ENCODE measurements around the gene CEACAM1. TPM values are rescaled to one million over a fixed set of nuclear protein-coding genes. Genes with fewer than 3 reads are reported as not detected.
A peak's percentile ranks its signal among the peaks of the same experiment; 100 is the strongest.
"Not testable (repeated sequence)": the region's sequence is repeated elsewhere in the genome, so short reads cannot be mapped to it uniquely, and the experiment has no call there.

Gene CEACAM1
- polyA plus RNA-seq, 6 donors from 2014 or later: 2.8 to 4.3 (median 3.4) TPM; not detected in 1

- H3K4me1 Mint-ChIP-seq: peaks cover 6 to 21% (median 14%) of the 10 kb centered on the region in 3 donors
- H3K36me3 Mint-ChIP-seq: peaks cover 7 to 16% of the 10 kb centered on the region in 2 donors
- DNase-seq (no peak), ATAC-seq (ENCODE audit: low read depth in 2 of 2) (no peak)
- no peaks in the 10 kb centered on the region for H3K27me3 Mint-ChIP-seq
- H3K4me3 Mint-ChIP-seq: no peak overlapping the region
- no peak overlapping the region for H3K27ac Mint-ChIP-seq
- H3K9me3 Mint-ChIP-seq: no peaks in the 10 kb centered on the region
These were observed 11.5 kb downstream of the CEACAM1 start for GRCh38 chr19:42516771-42517170.

GRCh38 chr19:42515241-42515832, 12.9 kb downstream of the CEACAM1 start:
- Mint-ChIP-seq H3K4me1 (peaks cover 6 to 14% (median 11%) of the 10 kb centered on the region in 3 donors), H3K4me3 (no peak overlapping the region), H3K27me3 (no peaks in the 10 kb centered on the region), H3K9me3 (no peaks in the 10 kb centered on the region), H3K36me3 (peaks cover 5 to 18% of the 10 kb centered on the region in 2 donors), H3K27ac (no peak overlapping the region)
- no peak for ATAC-seq (ENCODE audit: low read depth in 2 of 2)
- no peak for DNase-seq

GRCh38 chr19:42514449-42514848, 13.8 kb downstream of the CEACAM1 start:
- Mint-ChIP-seq H3K4me3 (no peak overlapping the region), H3K27ac (no peak overlapping the region), H3K9me3 (no peaks in the 10 kb centered on the region), H3K27me3 (no peaks in the 10 kb centered on the region), H3K4me1 (peaks cover 6 to 14% (median 11%) of the 10 kb centered on the region in 3 donors), H3K36me3 (peaks cover 5 to 18% of the 10 kb centered on the region in 2 donors)
- ATAC-seq (ENCODE audit: low read depth in 2 of 2): no peak
- no peak for DNase-seq

- no peaks in the 10 kb centered on the region for H3K27me3 Mint-ChIP-seq
- H3K27ac Mint-ChIP-seq: peak overlapping the region in 1 of 6 donors; percentile 47
- H3K36me3 Mint-ChIP-seq: peaks cover 5 to 18% of the 10 kb centered on the region in 2 donors
- H3K9me3 Mint-ChIP-seq: no peaks in the 10 kb centered on the region
- DNase-seq (no peak), ATAC-seq (ENCODE audit: low read depth in 2 of 2) (no peak)
- peak overlapping the region in 1 of 8 donors; percentile 29 for H3K4me3 Mint-ChIP-seq
- H3K4me1 Mint-ChIP-seq: peaks cover 17 to 25% (median 19%) of the 10 kb centered on the region in 3 donors
These were observed 15.5 kb downstream of the CEACAM1 start for GRCh38 chr19:42512743-42513304.

- no peak overlapping the region for H3K4me3 Mint-ChIP-seq
- no peak for DNase-seq
- no peaks in the 10 kb centered on the region for H3K27me3 Mint-ChIP-seq
- H3K9me3 Mint-ChIP-seq: no peaks in the 10 kb centered on the region
- peaks cover 5 to 18% of the 10 kb centered on the region in 2 donors for H3K36me3 Mint-ChIP-seq
- ATAC-seq (ENCODE audit: low read depth in 2 of 2): no peak
- peaks cover 17 to 25% (median 19%) of the 10 kb centered on the region in 3 donors for H3K4me1 Mint-ChIP-seq
- no peak overlapping the region for H3K27ac Mint-ChIP-seq
These were observed 16.1 kb downstream of the CEACAM1 start for GRCh38 chr19:42512130-42512636.

GRCh38 chr19:42511340-42511739, 16.9 kb downstream of the CEACAM1 start:
- peaks cover 5 to 18% of the 10 kb centered on the region in 2 donors for H3K36me3 Mint-ChIP-seq
- DNase-seq: no peak
- no peak for ATAC-seq (ENCODE audit: low read depth in 2 of 2)
- no peaks in the 10 kb centered on the region for H3K9me3 Mint-ChIP-seq
- H3K27ac Mint-ChIP-seq: peak overlapping the region in 1 of 6 donors; percentile 90
- H3K4me3 Mint-ChIP-seq: peak overlapping the region in 1 of 8 donors; percentile 17
- H3K27me3 Mint-ChIP-seq: no peaks in the 10 kb centered on the region
- peaks cover 17 to 25% (median 19%) of the 10 kb centered on the region in 3 donors for H3K4me1 Mint-ChIP-seq

GRCh38 chr19:42508892-42509444, 19.3 kb downstream of the CEACAM1 start:
- peaks cover 5 to 14% of the 10 kb centered on the region in 2 donors for H3K36me3 Mint-ChIP-seq
- H3K4me1 Mint-ChIP-seq: peaks cover 17 to 32% (median 19%) of the 10 kb centered on the region in 3 donors
- DNase-seq (peak; percentile 22), ATAC-seq (ENCODE audit: low read depth in 2 of 2) (peak; percentile 47 to 83)
- peaks cover 0 to 4% (median 0%) of the 10 kb centered on the region in 3 donors for H3K27me3 Mint-ChIP-seq
- no peak overlapping the region for H3K4me3 Mint-ChIP-seq
- no peaks in the 10 kb centered on the region for H3K9me3 Mint-ChIP-seq
- peak overlapping the region in 5 of 6 donors; percentile 8 to 74 (median 48) for H3K27ac Mint-ChIP-seq

- DNase-seq: no peak
- H3K4me3 Mint-ChIP-seq: no peak overlapping the region
These were observed 23.2 kb downstream of the CEACAM1 start for GRCh38 chr19:42505066-42505465.

GRCh38 chr19:42501733-42502132, 26.5 kb downstream of the CEACAM1 start:
- no peak for ATAC-seq (ENCODE audit: low read depth in 2 of 2)
- Mint-ChIP-seq H3K4me1 (peaks cover 21 to 32% (median 25%) of the 10 kb centered on the region in 3 donors), H3K9me3 (no peaks in the 10 kb centered on the region), H3K36me3 (no peaks in the 10 kb centered on the region), H3K27me3 (peaks cover 0 to 4% (median 0%) of the 10 kb centered on the region in 3 donors), H3K27ac (no peak overlapping the region), H3K4me3 (no peak overlapping the region)
- no peak for DNase-seq

More at GRCh38 chr19:42505066-42505465, 23.2 kb downstream of the CEACAM1 start:
- Mint-ChIP-seq H3K27me3 (peaks cover 0 to 4% (median 0%) of the 10 kb centered on the region in 3 donors), H3K4me1 (peaks cover 8 to 18% (median 11%) of the 10 kb centered on the region in 3 donors), H3K36me3 (no peaks in the 10 kb centered on the region), H3K9me3 (no peaks in the 10 kb centered on the region), H3K27ac (peak overlapping the region in 2 of 6 donors; percentile 6 to 42)
- no peak for ATAC-seq (ENCODE audit: low read depth in 2 of 2)

GRCh38 chr19:42501243-42501642, 27.0 kb downstream of the CEACAM1 start:
- H3K9me3 Mint-ChIP-seq; H3K27me3 Mint-ChIP-seq; DNase-seq; H3K4me3 Mint-ChIP-seq; H3K27ac Mint-ChIP-seq; H3K36me3 Mint-ChIP-seq; ATAC-seq (ENCODE audit: low read depth in 2 of 2): not testable (repeated sequence)
- peaks cover 22 to 31% (median 30%) of the 10 kb centered on the region in 3 donors for H3K4me1 Mint-ChIP-seq

- H3K4me1 Mint-ChIP-seq: peaks cover 24 to 36% (median 25%) of the 10 kb centered on the region in 3 donors
These were observed 30.0 kb downstream of the CEACAM1 start for GRCh38 chr19:42498169-42498757.

GRCh38 chr19:42497492-42498168, 30.7 kb downstream of the CEACAM1 start:
- Mint-ChIP-seq H3K36me3 (no peaks in the 10 kb centered on the region), H3K4me1 (peaks cover 24 to 36% (median 25%) of the 10 kb centered on the region in 3 donors), H3K4me3 (peak overlapping the region in 6 of 8 donors; percentile 10 to 88 (median 50)), H3K9me3 (no peaks in the 10 kb centered on the region), H3K27ac (peak overlapping the region; percentile 23 to 87 (median 62)), H3K27me3 (no peaks in the 10 kb centered on the region)
- ATAC-seq (ENCODE audit: low read depth in 2 of 2) (peak; percentile 79 to 81), DNase-seq (peak; percentile 52)

More at GRCh38 chr19:42498169-42498757, 30.0 kb downstream of the CEACAM1 start:
- peak overlapping the region; percentile 48 to 91 (median 74) for H3K27ac Mint-ChIP-seq
- H3K36me3 Mint-ChIP-seq: no peaks in the 10 kb centered on the region
- DNase-seq (no peak), ATAC-seq (ENCODE audit: low read depth in 2 of 2) (no peak)
- H3K27me3 Mint-ChIP-seq: no peaks in the 10 kb centered on the region
- H3K4me3 Mint-ChIP-seq: peak overlapping the region in 6 of 8 donors; percentile 5 to 88 (median 56)
- no peaks in the 10 kb centered on the region for H3K9me3 Mint-ChIP-seq
